WI38 (cell line): ENCODE data around the gene PIPOX.

ENCODE experiments used
- H3K4me3 ChIP-seq: 2 replicates; pipeline ENCODE4 v1.5.1; 2011; ENCODE audit warnings: low read depth, mild to moderate bottlenecking, control low read depth, low read length
- TF ChIP-seq, protein P1 (sequence below): IDR thresholded peaks from 2 replicates; pipeline ENCODE4 v1.5.1; 2012; ENCODE audit warnings: low read depth, mild to moderate bottlenecking, control low read depth, low read length

The PIPOX gene

DNA sequence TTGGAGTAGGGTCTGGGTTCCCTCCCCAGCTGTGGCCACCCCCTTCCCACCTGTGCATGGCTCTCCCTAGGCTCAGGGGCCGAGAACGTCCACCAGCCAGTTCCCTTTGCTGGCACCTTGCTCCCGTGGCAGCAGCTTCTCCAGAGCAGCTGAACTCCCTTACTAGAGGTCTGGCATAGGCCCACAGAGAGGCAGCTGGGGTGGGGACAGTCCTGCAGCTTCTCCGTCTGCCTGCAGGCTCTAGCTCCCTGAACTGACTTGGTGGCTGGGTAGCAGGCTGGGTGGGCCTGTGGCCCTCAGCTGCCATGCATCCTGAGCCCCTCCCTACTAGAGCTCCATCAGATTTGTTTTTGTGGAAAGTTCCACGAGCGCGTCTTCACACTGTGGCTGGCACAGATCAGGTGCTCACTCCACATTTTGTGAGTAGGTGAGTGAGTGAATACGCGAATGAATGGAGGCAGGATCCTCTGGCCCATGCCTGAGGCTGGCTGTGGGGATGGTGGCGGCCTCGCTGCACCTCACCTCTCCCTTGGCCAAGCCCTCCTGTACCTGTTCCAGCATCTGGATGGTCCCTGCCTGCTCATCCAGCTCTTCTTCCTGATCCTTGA, 51.3 kb downstream of the PIPOX start:
- H3K4me3 ChIP-seq = no peak overlapping the region
- TF ChIP-seq, protein P1, sequence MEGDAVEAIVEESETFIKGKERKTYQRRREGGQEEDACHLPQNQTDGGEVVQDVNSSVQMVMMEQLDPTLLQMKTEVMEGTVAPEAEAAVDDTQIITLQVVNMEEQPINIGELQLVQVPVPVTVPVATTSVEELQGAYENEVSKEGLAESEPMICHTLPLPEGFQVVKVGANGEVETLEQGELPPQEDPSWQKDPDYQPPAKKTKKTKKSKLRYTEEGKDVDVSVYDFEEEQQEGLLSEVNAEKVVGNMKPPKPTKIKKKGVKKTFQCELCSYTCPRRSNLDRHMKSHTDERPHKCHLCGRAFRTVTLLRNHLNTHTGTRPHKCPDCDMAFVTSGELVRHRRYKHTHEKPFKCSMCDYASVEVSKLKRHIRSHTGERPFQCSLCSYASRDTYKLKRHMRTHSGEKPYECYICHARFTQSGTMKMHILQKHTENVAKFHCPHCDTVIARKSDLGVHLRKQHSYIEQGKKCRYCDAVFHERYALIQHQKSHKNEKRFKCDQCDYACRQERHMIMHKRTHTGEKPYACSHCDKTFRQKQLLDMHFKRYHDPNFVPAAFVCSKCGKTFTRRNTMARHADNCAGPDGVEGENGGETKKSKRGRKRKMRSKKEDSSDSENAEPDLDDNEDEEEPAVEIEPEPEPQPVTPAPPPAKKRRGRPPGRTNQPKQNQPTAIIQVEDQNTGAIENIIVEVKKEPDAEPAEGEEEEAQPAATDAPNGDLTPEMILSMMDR = no peak

DNA sequence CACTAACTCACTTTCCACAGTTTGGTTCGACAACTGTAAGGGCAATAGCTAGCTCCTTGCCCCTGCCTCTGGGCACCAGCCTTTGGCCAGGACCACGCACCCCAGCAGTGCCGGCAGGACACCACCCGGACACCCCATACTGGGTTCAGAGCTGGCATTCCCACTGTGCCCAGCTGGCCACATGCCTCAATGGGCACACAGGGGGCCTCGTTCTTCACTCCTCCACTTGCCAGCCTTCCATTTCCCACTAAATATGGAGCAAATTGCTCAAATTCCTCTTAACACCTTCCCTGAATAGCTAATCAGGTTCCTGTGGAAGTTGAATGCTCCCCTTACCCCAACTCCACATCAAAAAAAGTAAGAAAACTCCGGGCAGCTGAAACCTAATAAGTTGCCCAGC, 52.5 kb downstream of the PIPOX start:
- H3K4me3 ChIP-seq = no peak overlapping the region
- TF ChIP-seq, protein P1 = no peak

DNA sequence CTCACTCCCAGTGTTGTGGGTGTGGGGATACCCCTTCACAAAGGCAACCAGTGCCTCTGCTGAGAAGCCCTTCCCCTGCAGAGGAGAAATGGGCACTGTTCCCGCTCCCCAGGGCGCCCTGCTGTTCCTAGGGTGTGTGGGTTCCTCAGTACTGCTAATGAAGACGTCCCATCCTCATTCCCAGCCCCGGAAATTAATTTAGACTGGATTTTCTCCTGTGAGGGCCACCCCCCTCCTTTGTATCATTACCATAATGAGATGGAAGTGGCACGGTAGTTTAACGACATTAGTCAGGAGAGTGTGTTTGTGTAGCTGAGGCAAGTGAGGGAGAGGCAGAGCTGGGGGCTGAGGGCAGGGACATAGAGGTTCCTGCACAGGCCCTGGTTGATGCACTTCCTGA, 53.2 kb downstream of the PIPOX start:
- TF ChIP-seq, protein P1 = no peak
- H3K4me3 ChIP-seq = no peak overlapping the region

DNA sequence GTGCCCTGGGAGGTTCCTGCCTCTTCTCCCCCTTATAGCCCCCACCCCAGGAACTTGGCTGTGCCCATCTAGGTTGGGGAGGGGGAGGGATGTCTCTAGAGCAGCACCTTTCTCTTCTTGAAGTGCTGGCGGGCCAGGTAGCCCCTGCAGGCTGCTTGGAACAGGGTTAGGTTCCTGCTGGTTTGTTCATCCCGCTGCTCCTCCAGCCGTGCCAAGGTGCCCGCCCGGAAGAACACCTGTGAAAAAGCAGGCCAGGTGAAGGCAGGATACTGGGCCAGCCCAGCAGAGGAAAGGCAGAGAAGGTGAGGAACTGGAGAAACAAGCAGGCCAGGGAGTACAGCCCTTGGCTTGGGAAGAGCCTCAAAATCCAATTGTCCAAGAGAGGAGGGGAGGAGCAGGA, 56.6 kb downstream of the PIPOX start:
- no peak overlapping the region for H3K4me3 ChIP-seq
- TF ChIP-seq, protein P1 = no peak

DNA sequence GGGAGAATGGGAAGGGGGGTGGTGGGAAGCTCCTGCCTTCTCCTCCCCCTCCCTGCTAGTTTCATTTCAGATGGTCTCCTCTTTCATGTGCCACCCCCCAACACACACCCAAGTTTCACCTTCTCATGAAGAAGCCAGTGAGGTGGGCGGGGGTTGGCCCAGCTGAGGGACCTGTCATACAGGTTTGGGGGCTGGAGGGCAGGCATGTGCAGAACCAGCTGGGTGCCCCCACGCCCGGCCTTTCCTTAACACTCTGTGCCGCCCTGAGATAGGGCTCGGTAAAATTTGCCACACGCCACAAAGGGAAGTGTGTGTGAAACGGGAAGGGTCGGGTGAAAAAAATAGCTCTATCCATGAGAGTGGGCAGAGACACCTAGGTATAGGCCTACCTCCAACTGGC, 57.4 kb downstream of the PIPOX start:
- TF ChIP-seq, protein P1 = no peak
- no peak overlapping the region for H3K4me3 ChIP-seq

DNA sequence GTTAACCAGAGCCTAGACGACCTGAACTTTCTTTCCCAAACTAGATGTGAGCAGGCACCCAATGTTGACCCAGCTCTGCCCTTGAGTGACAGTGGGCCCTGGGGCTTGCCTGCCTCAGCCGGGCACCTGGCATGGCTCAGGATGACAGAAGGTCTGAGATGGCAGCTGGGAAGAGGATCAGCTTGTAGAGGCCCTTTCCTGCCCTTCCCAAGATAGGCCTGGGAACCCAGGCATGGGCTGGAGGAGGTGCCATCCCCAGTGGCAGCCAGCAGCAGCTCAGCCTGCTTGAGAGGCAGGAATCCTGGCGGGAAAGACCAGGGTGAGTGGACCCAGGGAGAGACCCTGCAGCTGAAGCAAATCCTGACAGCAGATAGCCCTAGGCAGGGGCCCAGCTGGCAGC, 59.1 kb downstream of the PIPOX start:
- no peak overlapping the region for H3K4me3 ChIP-seq
- TF ChIP-seq, protein P1 = no peak

DNA sequence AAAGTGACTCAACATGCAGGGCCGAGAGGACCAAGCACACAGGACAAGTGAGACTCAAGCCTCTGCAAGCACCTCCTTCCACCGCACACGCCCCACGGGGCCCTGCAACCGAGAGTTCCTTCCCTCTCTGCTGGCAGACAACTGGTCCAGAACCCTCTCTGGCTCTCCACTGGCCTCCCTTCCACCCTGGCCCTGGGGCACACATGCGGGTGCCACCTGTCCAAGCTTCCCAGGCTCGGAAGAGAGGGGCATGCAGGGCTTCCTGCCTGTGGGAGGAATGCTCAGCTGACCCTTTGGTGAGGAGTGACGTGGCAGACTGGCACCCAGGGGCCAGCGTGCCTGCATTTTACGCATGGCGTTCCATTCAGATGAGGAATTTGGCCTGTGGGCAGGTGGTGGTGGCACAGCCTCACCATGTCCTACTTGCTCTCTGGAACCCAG, 59.8 kb downstream of the PIPOX start:
- no peak overlapping the region for H3K4me3 ChIP-seq
- TF ChIP-seq, protein P1 = no peak
